Keratinocyte (primary cell): ENCODE measurements around the gene SCAI. TPM values are rescaled to one million over a fixed set of nuclear protein-coding genes. Genes with fewer than 3 reads are reported as not detected.

Source experiments
- DNase-seq: peaks from one replicate; pipeline ENCODE4 v3.0.0-alpha.2; 2011; ENCODE audit warnings: low read depth, missing footprints, low spot score
- FAIRE-seq: peaks from 2 replicates; lab custom pipeline; 2011; peaks lifted over from hg19 to GRCh38; lab: Jason Lieb, UNC
- H2AFZ ChIP-seq: 2 replicates; pipeline ENCODE4 v1.6.0; 2012; ENCODE audit warnings: low read length, control low read depth, inconsistent platforms; ENCODE audit not compliant: control insufficient read depth
- H3K27ac ChIP-seq: 2 replicates; pipeline ENCODE4 v1.5.1; 2011; ENCODE audit warnings: low read length; ENCODE audit not compliant: control insufficient read depth, insufficient read depth
- H3K27me3 ChIP-seq: 3 replicates; pipeline ENCODE4 v1.6.0; 2011; ENCODE audit warnings: low read length; ENCODE audit not compliant: control insufficient read depth, insufficient read depth; ENCODE audit errors: extremely low read depth
- H3K36me3 ChIP-seq, 2 experiments: 2 replicates in 1 of 2; 3 replicates in 1 of 2; pipeline ENCODE4 v1.5.1; 2011; ENCODE audit warnings: low read length in 2 of 2, mild to moderate bottlenecking in 1 of 2; ENCODE audit not compliant: control insufficient read depth in 2 of 2, insufficient read depth in 2 of 2; ENCODE audit errors: extremely low read depth in 1 of 2
- H3K4me1 ChIP-seq: 3 replicates; pipeline ENCODE4 v1.5.1; 2011; ENCODE audit warnings: low read length; ENCODE audit not compliant: control insufficient read depth, insufficient read depth; ENCODE audit errors: extremely low read depth
- H3K4me2 ChIP-seq: 3 replicates; pipeline ENCODE4 v1.6.0; 2011; ENCODE audit warnings: low read depth, low read length; ENCODE audit not compliant: control insufficient read depth, insufficient read depth; ENCODE audit errors: extremely low read depth
- H3K4me3 ChIP-seq, 3 experiments: fragments of 200-600 bp in 1 of 3; sonication (generic) in 1 of 3; 2 replicates in 2 of 3; 3 replicates in 1 of 3; pipeline ENCODE4 v1.5.1; 2011 to 2016; ENCODE audit warnings: low read length in 3 of 3, mild to moderate bottlenecking in 3 of 3, control low read depth in 2 of 3, inconsistent platforms in 1 of 3, low read depth in 1 of 3, mixed read lengths in 1 of 3, mixed run types in 1 of 3, moderate library complexity in 1 of 3; ENCODE audit not compliant: control insufficient read depth in 2 of 3, insufficient read depth in 2 of 3; ENCODE audit errors: extremely low read depth in 1 of 3
- H3K79me2 ChIP-seq: 2 replicates; pipeline ENCODE4 v1.6.0; 2012; ENCODE audit warnings: low read length; ENCODE audit not compliant: control insufficient read depth, insufficient read depth
- H3K9ac ChIP-seq: 3 replicates; pipeline ENCODE4 v1.6.0; 2011; ENCODE audit warnings: low read length; ENCODE audit not compliant: control insufficient read depth, insufficient read depth; ENCODE audit errors: extremely low read depth
- H3K9me1 ChIP-seq: 3 replicates; pipeline ENCODE4 v1.6.0; 2011; ENCODE audit warnings: low read length; ENCODE audit not compliant: control insufficient read depth, insufficient read depth; ENCODE audit errors: extremely low read depth
- H3K9me3 ChIP-seq: 2 replicates; pipeline ENCODE4 v1.5.1; 2012; ENCODE audit warnings: low read depth, low read length; ENCODE audit not compliant: control insufficient read depth
- H4K20me1 ChIP-seq: 3 replicates; pipeline ENCODE4 v1.6.0; 2011; ENCODE audit warnings: low read length; ENCODE audit not compliant: control insufficient read depth, insufficient read depth; ENCODE audit errors: extremely low read depth
- EZH2 ChIP-seq: IDR thresholded peaks from one replicate; pipeline ENCODE4 v1.6.1; 2012; ENCODE audit warnings: inconsistent platforms, mild to moderate bottlenecking, low read length, moderate library complexity
- dilution Hi-C: fragments of 300-500 bp; cut with MboI; formaldehyde crosslinking; loops from one replicate; pipeline ENCODE4 v1.7.0; 2020; ENCODE audit warnings: low sequenced_read_pairs; ENCODE audit not compliant: extremely low pct_ligation_motif_present
- polyA plus RNA-seq, 5 experiments: library from polyadenylated mRNA; depleted of rRNA in 3 of 5; stranded (reverse) in 3 of 5; stranded (forward) in 1 of 5; unstranded in 1 of 5; fragments of >200 nt; gene quantifications; 1 replicate in 1 of 5; 2 replicates in 3 of 5; 3 replicates in 1 of 5; pipeline versions ENCODE4 v1.2.1 to v1.2.3, GENCODE V29; 2011 to 2012; ENCODE audit warnings: missing spikeins in 2 of 5, low read depth in 1 of 5, low replicate concordance in 1 of 5
- TF ChIP-seq, protein P1 (sequence below), 3 experiments: IDR thresholded peaks in 1 of 3; conservative IDR thresholded peaks in 1 of 3; optimal IDR thresholded peaks in 1 of 3; 2 replicates in 2 of 3; 3 replicates in 1 of 3; pipeline versions ENCODE3 to v1.5.1; 2011; ENCODE audit warnings: low read length in 3 of 3, mild to moderate bottlenecking in 3 of 3, moderate library complexity in 2 of 3, control low read depth in 1 of 3, inconsistent platforms in 1 of 3; ENCODE audit not compliant: insufficient read depth in 2 of 3; ENCODE audit errors: extremely low read depth in 1 of 3

SCAI gene
- polyA plus RNA-seq, 1 donor (not counting 4 experiments of a cell fraction or from before 2014, with no cell fraction given) = 3.0 TPM

DNA sequence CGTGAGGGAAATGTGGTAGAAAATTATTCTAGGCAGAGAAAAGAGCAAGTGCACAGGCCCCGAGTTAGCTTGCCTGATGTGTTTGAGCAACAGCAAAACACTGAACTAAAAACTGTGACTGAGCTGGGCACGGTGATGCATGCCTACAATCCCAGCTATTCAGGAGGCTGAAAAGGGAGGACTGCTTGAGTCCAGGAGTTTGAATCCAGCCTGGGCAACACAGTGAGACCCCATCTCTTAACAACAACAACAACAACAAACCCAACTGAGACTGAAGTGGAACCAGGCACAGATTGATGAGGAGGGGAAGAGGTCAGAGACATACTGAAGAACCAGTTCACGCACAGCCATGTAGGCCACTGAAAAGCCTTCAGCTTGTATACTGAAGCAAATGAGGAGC lies 42.5 kb downstream of the SCAI start:
- Histone ChIP-seq H3K4me1 (no peaks in the 10 kb centered on the region), H3K9me3 (no peaks in the 10 kb centered on the region), H3K79me2 (no peaks in the 10 kb centered on the region), H3K9ac (no peak overlapping the region), H4K20me1 (no peaks in the 10 kb centered on the region), H2AFZ (no peak overlapping the region), H3K27ac (no peak overlapping the region), H3K36me3 (no peaks in the 10 kb centered on the region), H3K4me3 (no peak overlapping the region), H3K4me2 (no peak overlapping the region), H3K9me1 (no peaks in the 10 kb centered on the region), H3K27me3 (no peaks in the 10 kb centered on the region)
- FAIRE-seq (no peak), DNase-seq (no peak)
- dilution Hi-C loops = no loop called here
- TF ChIP-seq, protein P1, sequence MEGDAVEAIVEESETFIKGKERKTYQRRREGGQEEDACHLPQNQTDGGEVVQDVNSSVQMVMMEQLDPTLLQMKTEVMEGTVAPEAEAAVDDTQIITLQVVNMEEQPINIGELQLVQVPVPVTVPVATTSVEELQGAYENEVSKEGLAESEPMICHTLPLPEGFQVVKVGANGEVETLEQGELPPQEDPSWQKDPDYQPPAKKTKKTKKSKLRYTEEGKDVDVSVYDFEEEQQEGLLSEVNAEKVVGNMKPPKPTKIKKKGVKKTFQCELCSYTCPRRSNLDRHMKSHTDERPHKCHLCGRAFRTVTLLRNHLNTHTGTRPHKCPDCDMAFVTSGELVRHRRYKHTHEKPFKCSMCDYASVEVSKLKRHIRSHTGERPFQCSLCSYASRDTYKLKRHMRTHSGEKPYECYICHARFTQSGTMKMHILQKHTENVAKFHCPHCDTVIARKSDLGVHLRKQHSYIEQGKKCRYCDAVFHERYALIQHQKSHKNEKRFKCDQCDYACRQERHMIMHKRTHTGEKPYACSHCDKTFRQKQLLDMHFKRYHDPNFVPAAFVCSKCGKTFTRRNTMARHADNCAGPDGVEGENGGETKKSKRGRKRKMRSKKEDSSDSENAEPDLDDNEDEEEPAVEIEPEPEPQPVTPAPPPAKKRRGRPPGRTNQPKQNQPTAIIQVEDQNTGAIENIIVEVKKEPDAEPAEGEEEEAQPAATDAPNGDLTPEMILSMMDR (optimal IDR thresholded peaks at IDR 0.05 in 1 of 3, IDR thresholded peaks at IDR 0.05 in 1 of 3, conservative IDR thresholded peaks at IDR 0.05 in 1 of 3; ENCODE audit: extremely low read depth in 1 of 3, insufficient read depth in 2 of 3, low read length in 3 of 3) = no peak

GRCh38 chr9:125099816-125100215 lies 43.5 kb downstream of the SCAI start:
- Histone ChIP-seq H3K27me3 (no peaks in the 10 kb centered on the region), H3K4me3 (no peak overlapping the region), H3K9me1 (no peaks in the 10 kb centered on the region), H3K36me3 (no peaks in the 10 kb centered on the region), H3K4me1 (no peaks in the 10 kb centered on the region), H3K27ac (no peak overlapping the region), H3K4me2 (no peak overlapping the region), H3K9ac (no peak overlapping the region), H4K20me1 (no peaks in the 10 kb centered on the region), H3K9me3 (no peaks in the 10 kb centered on the region), H2AFZ (no peak overlapping the region), H3K79me2 (no peaks in the 10 kb centered on the region)
- FAIRE-seq (no peak), DNase-seq (no peak)
- TF ChIP-seq, protein P1 (optimal IDR thresholded peaks at IDR 0.05 in 1 of 3, IDR thresholded peaks at IDR 0.05 in 1 of 3, conservative IDR thresholded peaks at IDR 0.05 in 1 of 3; ENCODE audit: extremely low read depth in 1 of 3, insufficient read depth in 2 of 3, low read length in 3 of 3) = no peak
- TF ChIP-seq EZH2 = no peak
- dilution Hi-C loops = no loop called here
